ENCODE measurements around the gene DPP7. TPM values are rescaled to one million over a fixed set of nuclear protein-coding genes. Genes with fewer than 3 reads are reported as not detected.
A peak's percentile ranks its signal among the peaks of the same experiment; 100 is the strongest.

DPP7 gene
- total RNA-seq, 1 donor from 2014 or later: 117 TPM

DNA sequence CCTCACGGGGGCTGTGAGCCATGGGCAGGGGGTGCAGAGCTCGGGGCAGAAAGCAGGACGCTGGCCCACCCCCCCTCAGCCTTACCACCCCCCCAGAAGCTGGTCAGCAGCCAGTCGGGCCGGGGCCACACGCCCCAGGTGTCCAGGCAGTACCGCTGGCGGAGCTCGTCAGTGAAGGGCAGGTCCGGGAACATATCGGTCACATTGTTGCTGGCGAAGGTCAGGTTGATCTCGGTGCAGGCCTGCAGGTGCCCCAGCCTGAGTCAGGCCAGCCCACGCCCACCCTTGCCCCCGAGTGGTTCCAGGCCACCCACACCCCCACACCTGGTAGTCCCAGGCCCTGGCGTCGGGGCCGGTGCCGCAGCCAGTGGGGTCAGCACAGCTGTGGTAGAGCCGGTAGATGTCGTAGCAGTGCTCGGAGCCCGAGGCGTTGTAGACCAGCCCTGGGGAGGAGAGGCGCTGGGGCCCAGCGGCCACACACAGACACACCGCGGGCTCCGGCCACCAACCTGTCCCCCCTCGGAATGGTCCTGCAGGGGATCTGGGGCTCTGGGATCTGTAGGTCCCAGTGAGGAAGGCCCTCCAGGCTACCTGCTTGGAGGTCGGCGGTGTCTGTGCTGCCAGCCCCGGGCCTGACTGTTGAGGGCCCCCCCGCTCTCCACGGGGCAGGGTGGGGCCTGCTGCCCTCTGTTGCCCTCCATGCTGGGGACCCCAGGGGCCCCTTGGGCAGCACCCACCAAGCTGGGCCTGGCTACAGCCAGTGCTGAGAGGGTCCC, 2.6 kb downstream of the DPP7 start:
- DNase-seq (ENCODE audit: low read depth in 2 of 2): no peak

DNA sequence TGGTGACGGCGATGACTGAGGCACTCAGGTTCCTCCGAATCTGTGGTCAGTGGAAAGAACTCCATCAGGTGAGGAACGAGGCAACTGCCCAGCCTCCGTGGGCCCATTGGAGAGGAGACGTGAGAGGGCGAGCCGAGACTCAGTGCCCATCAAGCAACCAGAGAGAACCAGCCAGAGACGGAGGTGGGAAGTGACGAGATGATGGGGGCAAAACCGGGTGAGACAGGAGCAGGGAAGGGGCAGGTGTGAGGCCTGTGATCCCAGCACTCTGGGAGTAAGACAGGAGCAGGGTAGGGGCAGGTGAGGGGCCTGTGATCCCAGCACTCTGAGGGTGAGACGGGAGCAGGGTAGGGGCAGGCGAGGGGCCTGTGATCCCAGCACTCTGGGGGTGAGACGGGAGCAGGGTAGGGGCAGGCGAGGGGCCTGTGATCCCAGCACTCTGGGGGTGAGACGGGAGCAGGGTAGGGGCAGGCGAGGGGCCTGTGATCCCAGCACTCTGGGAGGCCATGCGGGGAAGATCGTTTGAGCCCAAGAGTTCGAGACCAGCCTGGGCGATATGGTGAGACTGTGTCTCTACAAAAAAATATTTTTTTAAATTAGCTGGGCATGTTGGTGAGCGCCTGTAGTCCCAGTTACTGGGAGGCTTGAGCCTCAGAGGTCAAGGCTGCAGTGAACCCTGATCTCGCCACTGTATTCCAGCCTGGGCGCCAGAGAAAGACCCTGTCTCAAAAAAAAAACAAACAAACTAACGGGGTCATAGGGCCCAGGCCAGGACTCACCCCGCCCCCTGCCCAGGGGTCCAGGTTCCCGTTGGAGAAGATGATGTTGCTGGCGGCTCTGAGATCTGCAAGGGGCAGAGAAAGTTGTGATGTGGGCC, 3.4 kb downstream of the DPP7 start:
- no peak for DNase-seq (ENCODE audit: low read depth in 2 of 2)

- no peak for DNase-seq (ENCODE audit: low read depth in 2 of 2)
Measured at GRCh38 chr9:137110147-137110910, 4.2 kb downstream of the DPP7 start.

- DNase-seq (ENCODE audit: low read depth in 2 of 2): no peak
Measured at GRCh38 chr9:137109250-137110146, 5.0 kb downstream of the DPP7 start.

DNA sequence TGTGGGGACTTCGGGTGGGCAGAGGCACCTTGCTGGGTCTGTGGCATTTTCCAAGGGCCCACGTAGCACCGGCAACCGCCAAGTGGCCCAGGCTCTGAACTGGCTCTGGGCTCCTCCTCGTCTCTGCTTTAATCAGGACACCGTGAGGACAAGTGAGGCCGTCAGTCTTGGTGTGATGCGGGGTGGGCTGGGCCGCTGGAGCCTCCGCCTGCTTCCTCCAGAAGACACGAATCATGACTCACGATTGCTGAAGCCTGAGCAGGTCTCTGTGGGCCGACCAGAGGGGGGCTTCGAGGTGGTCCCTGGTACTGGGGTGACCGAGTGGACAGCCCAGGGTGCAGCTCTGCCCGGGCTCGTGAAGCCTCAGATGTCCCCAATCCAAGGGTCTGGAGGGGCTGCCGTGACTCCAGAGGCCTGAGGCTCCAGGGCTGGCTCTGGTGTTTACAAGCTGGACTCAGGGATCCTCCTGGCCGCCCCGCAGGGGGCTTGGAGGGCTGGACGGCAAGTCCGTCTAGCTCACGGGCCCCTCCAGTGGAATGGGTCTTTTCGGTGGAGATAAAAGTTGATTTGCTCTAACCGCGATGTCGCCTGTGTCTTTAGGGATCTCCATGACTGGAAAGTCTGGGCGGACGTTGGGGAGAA, 5.8 kb downstream of the DPP7 start:
- peak in 1 of 2 donors; percentile 49 for DNase-seq (ENCODE audit: low read depth in 2 of 2)

- DNase-seq (ENCODE audit: low read depth in 2 of 2): no peak
Measured at GRCh38 chr9:137107982-137108381, 6.6 kb downstream of the DPP7 start.

GRCh38 chr9:137107312-137107921, 7.1 kb downstream of the DPP7 start:
- no peak for DNase-seq (ENCODE audit: low read depth in 2 of 2)

- DNase-seq (ENCODE audit: low read depth in 2 of 2): no peak
Measured at GRCh38 chr9:137106662-137107250, 7.8 kb downstream of the DPP7 start.

DNA sequence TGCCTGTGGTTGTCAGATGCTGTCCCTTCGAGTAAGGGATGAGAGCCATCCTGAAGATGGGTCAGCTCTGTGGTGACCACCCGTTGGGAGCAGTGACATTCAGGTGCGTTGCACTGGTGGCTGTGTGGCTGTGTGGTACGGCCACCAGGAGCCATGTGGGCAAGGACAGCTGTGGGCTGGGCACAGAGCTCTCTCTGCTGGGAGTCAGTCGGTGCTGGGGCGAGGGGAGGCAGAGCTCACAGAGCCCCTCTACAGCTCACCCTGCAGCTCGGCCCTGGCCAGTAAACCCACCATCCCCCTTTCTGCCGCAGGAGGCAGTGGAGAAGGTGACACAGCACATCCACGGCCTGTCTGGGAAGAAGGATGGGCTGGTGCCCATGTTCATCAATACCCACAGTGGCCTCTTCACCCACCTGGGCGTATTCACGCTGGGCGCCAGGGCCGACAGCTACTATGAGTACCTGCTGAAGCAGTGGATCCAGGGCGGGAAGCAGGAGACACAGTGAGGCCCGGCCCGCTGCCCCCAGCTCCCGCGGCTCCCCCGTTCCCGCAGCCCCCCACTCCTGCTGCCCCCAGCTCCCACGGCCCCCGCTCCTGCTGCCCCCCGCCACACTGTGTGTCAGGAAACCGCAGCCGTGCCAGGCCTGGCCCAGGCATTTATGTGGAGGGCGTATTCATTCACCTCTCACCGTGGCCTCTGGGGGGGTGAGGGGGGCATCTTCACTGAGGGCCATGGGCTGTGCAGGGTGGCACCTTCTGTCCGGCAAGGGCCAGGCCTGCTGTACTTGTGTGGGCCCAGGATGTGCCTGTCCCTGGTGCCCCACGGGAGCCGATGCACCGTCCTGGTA, 8.5 kb downstream of the DPP7 start:
- DNase-seq (ENCODE audit: low read depth in 2 of 2): no peak

DNA sequence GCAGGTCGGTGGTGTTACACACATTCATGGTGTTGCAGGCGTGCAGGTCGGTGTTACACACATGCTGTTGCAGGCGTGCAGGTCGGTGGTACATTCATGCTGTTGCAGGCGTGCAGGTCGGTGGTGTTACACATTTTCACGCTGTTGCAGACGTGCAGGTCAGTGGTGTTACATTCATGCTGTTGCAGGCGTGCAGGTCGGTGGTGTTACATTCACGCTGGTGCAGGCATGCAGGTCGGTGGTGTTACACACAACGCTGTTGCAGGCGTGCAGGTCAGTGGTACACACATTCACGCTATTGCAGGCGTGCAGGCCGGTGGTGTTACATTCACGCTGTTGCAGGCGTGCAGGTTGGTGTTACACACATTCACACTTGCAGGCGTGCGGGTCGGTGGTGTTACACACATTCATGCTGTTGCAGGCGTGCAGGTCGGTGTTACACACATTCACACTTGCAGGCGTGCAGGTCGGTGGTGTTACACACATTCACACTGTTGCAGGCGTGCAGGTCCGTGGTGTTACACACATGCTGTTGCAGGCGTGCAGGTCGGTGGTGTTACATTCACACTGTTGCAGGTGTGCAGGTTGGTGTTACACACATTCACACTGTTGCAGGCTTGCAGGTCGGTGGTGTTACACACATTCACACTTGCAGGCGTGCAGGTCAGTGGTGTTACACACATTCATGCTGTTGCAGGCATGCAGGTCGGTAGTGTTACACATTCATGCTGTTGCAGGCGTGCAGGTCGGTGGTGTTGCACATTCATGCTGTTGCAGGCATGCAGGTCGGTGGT, 11.1 kb downstream of the DPP7 start:
- DNase-seq (ENCODE audit: low read depth in 2 of 2): no peak

- DNase-seq (ENCODE audit: low read depth in 2 of 2): no peak
Measured at GRCh38 chr9:137099231-137099630, 15.3 kb downstream of the DPP7 start.

DNA sequence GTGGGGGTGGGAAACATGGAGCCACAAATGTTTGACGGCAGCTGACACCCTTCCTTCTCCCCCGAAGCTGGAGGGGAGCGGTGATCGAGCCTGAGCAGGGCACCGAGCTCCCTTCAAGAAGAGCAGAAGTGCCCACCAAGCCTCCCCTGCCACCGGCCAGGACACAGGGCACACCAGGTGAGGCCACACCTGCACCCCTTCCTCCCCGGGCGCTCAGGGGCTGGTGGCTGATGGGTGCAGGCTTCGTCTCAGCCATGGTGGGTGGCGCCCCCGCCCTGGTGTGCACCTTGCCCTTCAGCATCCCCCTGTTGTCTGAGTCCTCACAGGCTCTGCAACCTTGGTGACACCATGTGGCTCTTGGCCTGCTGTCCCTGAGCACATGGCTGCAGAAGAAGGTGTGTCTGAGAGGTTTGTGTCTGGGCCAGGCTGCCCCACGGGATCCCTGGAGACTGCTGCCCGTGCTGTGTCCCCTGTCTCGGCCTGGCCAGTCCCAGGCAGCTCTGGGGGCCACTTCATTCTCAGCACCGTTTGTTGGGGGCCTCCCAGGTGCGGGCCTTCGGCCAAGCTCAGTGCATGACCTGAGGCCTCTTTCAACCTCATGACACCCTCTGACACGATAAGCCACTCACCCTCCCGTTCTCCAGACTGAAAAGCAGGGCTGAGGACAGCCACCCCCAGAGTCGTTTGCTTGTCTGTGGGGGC, 16.6 kb downstream of the DPP7 start:
- no peak for DNase-seq (ENCODE audit: low read depth in 2 of 2)

DNA sequence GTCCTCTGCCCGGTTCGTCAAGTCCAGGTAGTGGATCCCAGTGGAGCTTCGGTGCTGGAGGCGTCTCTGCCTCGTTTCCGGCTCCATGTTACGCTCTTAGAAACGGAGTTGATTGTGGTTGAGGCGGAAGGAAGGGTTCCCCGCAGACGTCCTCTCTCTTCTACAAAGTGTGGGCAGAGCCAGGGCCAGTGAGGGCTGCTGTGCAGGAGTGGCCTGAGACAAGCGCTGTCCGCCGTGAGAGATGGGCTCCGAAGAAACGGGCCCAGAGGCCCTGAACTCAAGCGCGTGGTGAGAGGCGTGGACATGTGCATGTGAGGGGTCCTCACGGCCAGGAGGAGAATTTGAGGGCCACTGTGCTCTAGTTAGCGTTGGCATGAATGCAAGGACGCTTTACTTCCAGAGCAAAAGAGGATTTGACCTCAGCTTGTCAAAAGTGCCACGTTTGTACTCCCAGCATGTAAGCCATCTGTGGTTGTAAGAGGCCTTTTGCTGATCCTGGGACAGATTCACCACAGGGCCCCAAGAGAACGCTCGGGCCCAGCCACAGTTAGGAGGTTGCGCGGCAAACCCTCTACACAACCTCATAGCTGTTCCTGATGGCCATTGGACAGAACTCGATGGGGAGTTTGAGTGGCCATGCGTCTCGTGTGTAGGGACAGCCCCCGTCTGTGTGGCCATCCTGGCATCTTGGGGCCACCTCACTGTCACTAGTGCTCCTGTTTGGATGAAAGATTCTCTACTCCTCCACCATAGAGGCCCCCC, 17.6 kb downstream of the DPP7 start:
- DNase-seq (ENCODE audit: low read depth in 2 of 2): no peak

DNA sequence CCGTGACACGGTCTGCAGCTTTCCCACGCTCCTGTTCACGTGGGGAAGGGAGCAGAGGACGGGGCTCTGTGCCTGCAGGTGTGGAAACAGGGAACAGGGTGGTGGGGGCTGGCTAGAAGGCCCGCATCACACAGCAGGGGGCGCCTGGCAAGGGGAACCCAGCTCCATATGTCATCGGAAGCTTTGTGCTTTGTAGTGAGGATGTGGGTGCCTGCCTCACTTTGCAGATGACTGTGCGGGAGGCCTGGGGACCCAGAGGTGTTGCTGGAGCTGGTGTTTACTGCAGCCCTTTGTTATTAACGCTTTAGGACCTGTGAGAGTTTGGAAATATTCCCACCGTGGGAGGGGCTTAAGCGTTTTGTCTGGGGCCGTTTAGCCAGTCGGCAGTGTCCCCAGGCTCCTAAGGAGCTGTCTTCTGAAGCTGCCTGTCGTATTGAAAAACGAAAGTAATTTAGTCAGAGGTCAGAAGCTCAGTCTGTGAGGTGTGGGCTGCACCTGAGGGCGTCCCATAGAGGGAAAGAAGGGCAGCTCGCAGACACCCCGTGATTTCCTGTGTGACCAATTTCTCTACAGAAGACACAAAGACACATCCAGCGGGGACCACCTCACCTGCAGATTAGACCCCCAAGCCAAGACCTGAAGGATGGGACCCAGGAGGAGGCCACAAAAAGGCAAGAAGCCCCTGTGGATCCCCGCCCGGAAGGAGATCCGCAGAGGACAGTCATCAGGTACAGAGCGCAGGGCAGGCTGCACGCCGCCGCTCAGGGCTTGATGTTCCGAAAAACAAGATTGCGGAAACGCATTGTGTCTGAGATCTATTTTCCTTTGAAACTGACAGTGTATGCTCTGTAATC, 18.6 kb downstream of the DPP7 start:
- DNase-seq (ENCODE audit: low read depth in 2 of 2): peak in 1 of 2 donors; percentile 33

DNA sequence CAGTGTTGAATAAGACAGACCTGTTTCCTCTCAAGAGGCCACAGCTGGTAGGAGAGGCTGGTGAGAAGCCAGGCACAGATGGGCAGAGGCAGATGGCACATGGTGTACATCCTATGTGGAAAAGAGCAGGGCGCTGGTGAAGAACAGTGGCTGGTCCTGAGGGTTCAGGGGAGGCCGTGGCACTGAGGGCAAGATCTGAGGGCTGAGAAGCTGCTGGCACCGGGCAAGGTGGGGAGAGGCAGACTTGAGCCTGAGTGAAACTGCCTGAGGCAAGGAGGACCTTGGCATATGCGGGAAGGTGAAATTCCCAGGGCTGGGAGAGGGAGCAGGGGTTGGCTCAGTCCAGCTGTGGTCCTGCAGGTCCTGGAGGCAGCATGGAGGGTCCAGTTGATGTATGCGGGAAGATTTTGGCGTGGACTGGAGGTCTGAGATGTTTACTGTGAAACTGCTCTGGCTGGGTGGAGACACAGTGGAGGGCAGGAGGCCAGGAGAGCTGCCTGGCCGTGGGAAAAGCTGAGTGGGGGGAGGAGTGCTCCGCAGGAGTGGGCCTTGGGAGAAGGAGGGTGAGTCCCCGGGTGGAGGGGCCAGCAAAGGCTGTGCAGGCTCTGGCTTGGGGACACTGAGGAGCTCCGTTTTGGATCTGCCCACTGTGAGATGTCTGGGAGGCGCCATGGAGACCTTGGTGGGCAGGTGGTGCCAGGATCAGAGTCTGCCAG, 25.1 kb downstream of the DPP7 start:
- no peak for DNase-seq (ENCODE audit: low read depth in 2 of 2)
